K562 (cell line): ENCODE measurements around the gene KDM4F. TPM values are rescaled to one million over a fixed set of nuclear protein-coding genes. Genes with fewer than 3 reads are reported as not detected.
A peak's percentile ranks its signal among the peaks of the same experiment; 100 is the strongest.

Experiments used
- CBFA2T3 ChIP-seq: fragments of 450-650 bp; IDR thresholded peaks from 2 replicates; pipeline ENCODE4 v1.6.1; 2017
- CC2D1A ChIP-seq: fragments of 450-650 bp; IDR thresholded peaks from 2 replicates; pipeline ENCODE4 v1.6.1; 2017; ENCODE audit warnings: mild to moderate bottlenecking
- CREB1 ChIP-seq, 2 experiments: sonication (generic) in 1 of 2; formaldehyde crosslinking in 1 of 2; IDR thresholded peaks; 2 replicates each; pipeline versions ENCODE4 v1.6.1 to v1.8.0; 2012 to 2022; ENCODE audit warnings: inconsistent platforms in 1 of 2, mild to moderate bottlenecking in 1 of 2, missing genetic modification reagents in 1 of 2, moderate library complexity in 1 of 2
- DDX20 ChIP-seq: fragments of 450-650 bp; IDR thresholded peaks from 2 replicates; pipeline ENCODE4 v1.6.1; 2016; ENCODE audit warnings: missing genetic modification characterization, low read depth, mild to moderate bottlenecking, missing compliant biosample characterization, moderate library complexity
- ETV1 ChIP-seq: fragments of 450-650 bp; conservative IDR thresholded peaks from 2 replicates; pipeline ENCODE4 v1.6.1; 2016; ENCODE audit warnings: missing genetic modification characterization, control low read depth, low read depth, missing compliant biosample characterization
- GATA2 ChIP-seq: sonication (generic); formaldehyde crosslinking; IDR thresholded peaks from 2 replicates; pipeline ENCODE4 v1.4.0; 2020; ENCODE audit warnings: mild to moderate bottlenecking, missing genetic modification reagents
- HIVEP1 ChIP-seq: fragments of 250-450 bp; sonication (Bioruptor Pico); IDR thresholded peaks from 2 replicates; pipeline ENCODE4 v1.4.0; 2020; ENCODE audit warnings: mild to moderate bottlenecking
- IFI16 ChIP-seq: fragments of 250-450 bp; sonication (Bioruptor Pico); IDR thresholded peaks from 2 replicates; pipeline ENCODE4 v2.1.2; 2022; ENCODE audit warnings: mild to moderate bottlenecking, inconsistent platforms
- KAT8 ChIP-seq: fragments of 450-650 bp; IDR thresholded peaks from 2 replicates; pipeline ENCODE4 v1.6.1; 2016; ENCODE audit warnings: low read depth, mild to moderate bottlenecking
- MTA3 ChIP-seq: fragments of 450-650 bp; formaldehyde crosslinking; IDR thresholded peaks from 2 replicates; pipeline ENCODE4 v1.6.1; 2017; ENCODE audit warnings: mild to moderate bottlenecking, borderline replicate concordance
- NFYB ChIP-seq: IDR thresholded peaks from 2 replicates; pipeline ENCODE4 v1.6.1; 2011; ENCODE audit warnings: mild to moderate bottlenecking, moderate library complexity; ENCODE audit not compliant: insufficient read length; ENCODE audit errors: extremely low read depth
- NR2C1 ChIP-seq, 2 experiments: fragments of 450-650 bp; IDR thresholded peaks; 2 replicates each; pipeline ENCODE4 v1.6.1; 2017; ENCODE audit warnings: mild to moderate bottlenecking in 2 of 2, antibody characterized with exemption in 1 of 2, inconsistent platforms in 1 of 2, missing compliant biosample characterization in 1 of 2, missing genetic modification characterization in 1 of 2
- PHF20 ChIP-seq: fragments of 450-650 bp; IDR thresholded peaks from 2 replicates; pipeline ENCODE4 v1.6.1; 2018; ENCODE audit not compliant: partially characterized antibody
- POLR2AphosphoS5 ChIP-seq: IDR thresholded peaks from 2 replicates; pipeline ENCODE4 v1.6.1; 2011; ENCODE audit warnings: mild to moderate bottlenecking, low read depth, low read length, moderate library complexity; ENCODE audit not compliant: control insufficient read depth, insufficient read depth
- RAD21 ChIP-seq, 2 experiments: fragments of 250-450 bp in 1 of 2; fragments of 450-650 bp in 1 of 2; sonication (Bioruptor Pico) in 1 of 2; formaldehyde crosslinking in 1 of 2; IDR thresholded peaks in 1 of 2; conservative IDR thresholded peaks in 1 of 2; 2 replicates each; pipeline versions ENCODE4 v1.4.0 to v1.8.0; 2020 to 2022; ENCODE audit warnings: mild to moderate bottlenecking in 2 of 2, moderate library complexity in 1 of 2
- RHOXF2B ChIP-seq: fragments of 250-450 bp; sonication (Bioruptor Pico); conservative IDR thresholded peaks from 2 replicates; pipeline ENCODE4 v1.5.1; 2021
- SIN3B ChIP-seq: fragments of 450-650 bp; IDR thresholded peaks from 2 replicates; pipeline ENCODE4 v1.6.1; 2017; ENCODE audit warnings: low read depth, mild to moderate bottlenecking, moderate library complexity
- SMAD4 ChIP-seq: fragments of 250-450 bp; sonication (Bioruptor Pico); conservative IDR thresholded peaks from 2 replicates; pipeline ENCODE4 v1.8.0; 2021; ENCODE audit warnings: inconsistent platforms, mild to moderate bottlenecking, moderate library complexity
- SMARCA4 ChIP-seq: fragments of 450-650 bp; IDR thresholded peaks from 2 replicates; pipeline ENCODE4 v1.6.1; 2016
- TEAD1 ChIP-seq, 2 experiments: fragments of 450-650 bp in 1 of 2; sonication (generic) in 1 of 2; formaldehyde crosslinking; IDR thresholded peaks; 2 replicates each; pipeline versions ENCODE4 v1.4.0 to v1.8.0; 2020 to 2022; ENCODE audit warnings: mild to moderate bottlenecking in 2 of 2, missing genetic modification reagents in 1 of 2
- TRIM24 ChIP-seq, 2 experiments: fragments of 450-650 bp; IDR thresholded peaks; 2 replicates each; pipeline ENCODE4 v1.6.1; 2016
- ZFP36 ChIP-seq: fragments of 150-350 bp; IDR thresholded peaks from 2 replicates; pipeline ENCODE4 v1.6.1; 2018; ENCODE audit warnings: low read length, low read depth; ENCODE audit not compliant: partially characterized antibody
- ZNF277 ChIP-seq: fragments of 250-450 bp; sonication (Bioruptor Pico); IDR thresholded peaks from 2 replicates; pipeline ENCODE4 v1.8.0; 2022; ENCODE audit warnings: inconsistent platforms, mild to moderate bottlenecking, moderate library complexity, borderline replicate concordance
- ZNF384 ChIP-seq: IDR thresholded peaks from 2 replicates; pipeline ENCODE4 v1.6.1; 2012; ENCODE audit warnings: low read depth, low read length, improper control_type of control experiment
- polyA plus RNA-seq, 8 experiments: library from polyadenylated mRNA; depleted of rRNA in 4 of 8; stranded (reverse) in 5 of 8; unstranded in 3 of 8; fragments of >200 nt; fragmentation: Nextera tagmentation in 2 of 8; fragmentation: Illumina TruSeq in 1 of 8; extraction: Ambion mirVana in 2 of 8; extraction: Trizol in 1 of 8; gene quantifications; 2 replicates each; pipeline versions ENCODE4 v1.2.1 to v1.2.3, GENCODE V29; 2011 to 2014; ENCODE audit warnings: inconsistent platforms in 1 of 8, missing spikeins in 1 of 8
- total RNA-seq, 7 experiments: library from RNA; depleted of rRNA in 6 of 7; stranded (reverse); fragments of >200 nt in 6 of 7; fragmentation: Illumina TruSeq in 2 of 7; extraction: Trizol in 2 of 7; gene quantifications; 2 replicates each; pipeline versions ENCODE4 v1.2.1 to v1.2.3, GENCODE V29; 2011 to 2021; ENCODE audit warnings: low replicate concordance in 1 of 7
- TF ChIP-seq, protein P1 (sequence below): fragments of 250-450 bp; sonication (Bioruptor Pico); IDR thresholded peaks from 2 replicates; pipeline ENCODE4 v1.4.0; 2020; ENCODE audit warnings: mild to moderate bottlenecking, moderate library complexity, borderline replicate concordance

The KDM4F gene
- total and polyA plus RNA-seq, 9 of the 15 experiments (the other 6 are each of a cell fraction or from before 2014, with no cell fraction given) = not detected

DNA sequence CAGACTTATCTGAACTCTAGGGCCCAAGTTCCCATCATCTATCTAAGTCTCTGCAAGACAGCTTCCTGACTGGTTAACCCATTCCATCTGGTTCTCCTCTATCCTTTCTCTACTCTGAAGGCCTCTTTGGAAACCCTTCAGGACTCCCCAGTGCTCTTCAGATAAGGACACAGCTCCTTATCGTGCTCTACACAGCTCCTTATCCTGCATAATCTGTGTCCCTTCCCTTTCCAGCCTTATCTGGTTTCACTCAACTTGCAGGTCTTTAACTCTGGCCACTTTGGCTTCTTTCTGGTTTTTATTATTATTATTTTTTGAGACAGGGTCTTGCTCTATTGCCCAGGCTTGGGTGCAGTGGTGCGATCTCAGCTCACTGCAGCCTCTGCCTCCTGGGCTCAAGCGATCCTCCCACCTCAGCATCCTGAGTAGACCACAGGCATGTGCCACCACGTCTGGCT is 51.0 kb downstream of the KDM4F start (continued):
- TF ChIP-seq NFYB = no peak
- peak; percentile 91 for TF ChIP-seq SMAD4 (CRISPR knock-in tag)
- TF ChIP-seq DDX20 (tag) = peak; percentile 58; the same call in 1 of the 2 replicates
- TF ChIP-seq, protein P1, sequence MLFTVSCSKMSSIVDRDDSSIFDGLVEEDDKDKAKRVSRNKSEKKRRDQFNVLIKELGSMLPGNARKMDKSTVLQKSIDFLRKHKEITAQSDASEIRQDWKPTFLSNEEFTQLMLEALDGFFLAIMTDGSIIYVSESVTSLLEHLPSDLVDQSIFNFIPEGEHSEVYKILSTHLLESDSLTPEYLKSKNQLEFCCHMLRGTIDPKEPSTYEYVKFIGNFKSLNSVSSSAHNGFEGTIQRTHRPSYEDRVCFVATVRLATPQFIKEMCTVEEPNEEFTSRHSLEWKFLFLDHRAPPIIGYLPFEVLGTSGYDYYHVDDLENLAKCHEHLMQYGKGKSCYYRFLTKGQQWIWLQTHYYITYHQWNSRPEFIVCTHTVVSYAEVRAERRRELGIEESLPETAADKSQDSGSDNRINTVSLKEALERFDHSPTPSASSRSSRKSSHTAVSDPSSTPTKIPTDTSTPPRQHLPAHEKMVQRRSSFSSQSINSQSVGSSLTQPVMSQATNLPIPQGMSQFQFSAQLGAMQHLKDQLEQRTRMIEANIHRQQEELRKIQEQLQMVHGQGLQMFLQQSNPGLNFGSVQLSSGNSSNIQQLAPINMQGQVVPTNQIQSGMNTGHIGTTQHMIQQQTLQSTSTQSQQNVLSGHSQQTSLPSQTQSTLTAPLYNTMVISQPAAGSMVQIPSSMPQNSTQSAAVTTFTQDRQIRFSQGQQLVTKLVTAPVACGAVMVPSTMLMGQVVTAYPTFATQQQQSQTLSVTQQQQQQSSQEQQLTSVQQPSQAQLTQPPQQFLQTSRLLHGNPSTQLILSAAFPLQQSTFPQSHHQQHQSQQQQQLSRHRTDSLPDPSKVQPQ (CRISPR knock-in tag) = no peak
- no peak for TF ChIP-seq ZNF277 (CRISPR knock-in tag)
- TF ChIP-seq ETV1 (tag) = peak; percentile 46; the same call in 1 of the 2 replicates
- peak; percentile 77 for TF ChIP-seq GATA2 (CRISPR knock-in tag)
- TF ChIP-seq CREB1 (IDR thresholded peaks at IDR 0.05) = no peak
- TF ChIP-seq CREB1 (CRISPR knock-in tag; IDR thresholded peaks at IDR 0.05) = no peak
- 0 out of 2 replicates have a peak, but pooled peaks have one; percentile 46 for TF ChIP-seq MTA3
- TF ChIP-seq IFI16 (CRISPR knock-in tag) = 0 out of 2 replicates have a peak, but pooled peaks have one; percentile 26
- TF ChIP-seq CC2D1A = peak; percentile 97
- TF ChIP-seq SIN3B = no peak
- TF ChIP-seq ZNF384 = no peak
- no peak for TF ChIP-seq RHOXF2B (CRISPR knock-in tag)
- TF ChIP-seq TRIM24 (IDR thresholded peaks at IDR 0.05) = peak; percentile 93 to 97
- peak; percentile 98 for TF ChIP-seq SMARCA4
- TF ChIP-seq NR2C1 (IDR thresholded peaks at IDR 0.05) = no peak
- peak; percentile 57 for TF ChIP-seq NR2C1 (tag; IDR thresholded peaks at IDR 0.05)
- TF ChIP-seq PHF20 = peak; percentile 60
- TF ChIP-seq CBFA2T3 = peak; percentile 98
- 0 out of 2 replicates have a peak, but pooled peaks have one; percentile 69 for TF ChIP-seq HIVEP1 (CRISPR knock-in tag)
- no peak for TF ChIP-seq KAT8
- TF ChIP-seq POLR2AphosphoS5 = peak; percentile 85; the same call in 1 of the 2 replicates
- peak; percentile 15 to 27; a peak in 3 of 4 replicates for TF ChIP-seq RAD21 (CRISPR knock-in tag; conservative IDR thresholded peaks at IDR 0.05 in 1 of 2, IDR thresholded peaks at IDR 0.05 in 1 of 2)
- TF ChIP-seq TEAD1 (CRISPR knock-in tag; IDR thresholded peaks at IDR 0.05) = peak in 1 of 2 experiments; percentile 83; a peak in 2 of 4 replicates
- no peak for TF ChIP-seq ZFP36
